IMR-90 (cell line): ENCODE results near the gene UBE2E2. TPM values are rescaled to one million over a fixed set of nuclear protein-coding genes. Genes with fewer than 3 reads are reported as not detected.
"Not testable (repeated sequence)": the region's sequence is repeated elsewhere in the genome, so short reads cannot be mapped to it uniquely, and the experiment has no call there.

ENCODE experiments used
- ATAC-seq: fragments of 200-7000 bp; cut with Tn5 transposase; 2 replicates; pipeline ENCODE4 v1.9.1; 2020; ENCODE audit warnings: low read depth, mild to moderate bottlenecking, moderate library complexity
- BruUV-seq: library from RNA; stranded (reverse); fragments of 400-500 nt; replicated peaks from 2 replicates; lab custom pipeline; 2021; lab: Mats Ljungman, UMichigan
- CTCF ChIA-PET: fragments of 300-600 bp; formaldehyde crosslinking; extraction: SDS; loops from one replicate; lab custom pipeline; 2021; ENCODE audit warnings: antibody characterized with exemption; lab: Yijun Ruan, JAX
- POLR2A ChIA-PET: fragments of 300-600 bp; sonication (Branson Sonifier 250); formaldehyde crosslinking; loops from one replicate; lab custom pipeline; 2022; ENCODE audit warnings: antibody characterized with exemption; ENCODE audit not compliant: unreplicated experiment; lab: Charles Lee
- DNase-seq: peaks from one replicate; pipeline ENCODE4 v3.0.0; 2013
- H2AFZ ChIP-seq: replicated peaks from 2 replicates; pipeline ENCODE3; 2013; ENCODE audit warnings: low read length, mild to moderate bottlenecking; ENCODE audit not compliant: poor library complexity
- H2AK5ac ChIP-seq: 2 replicates; pipeline ENCODE4 v1.6.1; 2013; ENCODE audit warnings: low read depth, low read length, inconsistent platforms
- H2AK9ac ChIP-seq: replicated peaks from 2 replicates; pipeline ENCODE3; 2013; ENCODE audit warnings: mild to moderate bottlenecking, low read depth, low read length, moderate library complexity; ENCODE audit not compliant: poor library complexity
- H2BK120ac ChIP-seq: 2 replicates; pipeline ENCODE4 v1.6.1; 2013; ENCODE audit warnings: low read depth, low read length, inconsistent platforms
- H2BK15ac ChIP-seq: 3 replicates; pipeline ENCODE4 v1.6.1; 2013; ENCODE audit warnings: low read depth, low read length, inconsistent platforms
- H2BK20ac ChIP-seq: 2 replicates; pipeline ENCODE4 v1.6.1; 2013; ENCODE audit warnings: low read depth, mild to moderate bottlenecking, inconsistent platforms, low read length, moderate library complexity
- H2BK5ac ChIP-seq: 2 replicates; pipeline ENCODE4 v1.6.1; 2013; ENCODE audit warnings: mild to moderate bottlenecking, low read depth, low read length, inconsistent platforms; ENCODE audit not compliant: poor library complexity, severe bottlenecking
- H3K14ac ChIP-seq: replicated peaks from 2 replicates; pipeline ENCODE4 v1.6.1; 2013; ENCODE audit warnings: low read depth, low read length, inconsistent platforms
- H3K18ac ChIP-seq: 2 replicates; pipeline ENCODE4 v1.6.1; 2013; ENCODE audit warnings: low read depth, low read length, control low read depth
- H3K23ac ChIP-seq: 2 replicates; pipeline ENCODE4 v1.6.1; 2013; ENCODE audit warnings: low read depth, low read length, inconsistent platforms
- H3K27ac ChIP-seq: 2 replicates; pipeline ENCODE4 v1.5.1; 2013; ENCODE audit warnings: mild to moderate bottlenecking, control low read depth, low read length; ENCODE audit not compliant: insufficient read depth
- H3K27me3 ChIP-seq: 2 replicates; pipeline ENCODE4 v1.6.1; 2013; ENCODE audit warnings: low read length; ENCODE audit not compliant: control insufficient read depth, insufficient read depth
- H3K36me3 ChIP-seq: 2 replicates; pipeline ENCODE4 v1.6.1; 2013; ENCODE audit warnings: low read length, mixed read lengths; ENCODE audit not compliant: control insufficient read depth, insufficient read depth
- H3K4ac ChIP-seq: 2 replicates; pipeline ENCODE4 v1.6.1; 2013; ENCODE audit warnings: low read depth, low read length, inconsistent platforms
- H3K4me1 ChIP-seq: 2 replicates; pipeline ENCODE4 v1.6.1; 2013; ENCODE audit warnings: low read length, mixed read lengths; ENCODE audit not compliant: control insufficient read depth, insufficient read depth
- H3K4me2 ChIP-seq: 2 replicates; pipeline ENCODE4 v1.6.1; 2013; ENCODE audit warnings: low read depth, mild to moderate bottlenecking, control low read depth, low read length, moderate library complexity
- H3K4me3 ChIP-seq: 2 replicates; pipeline ENCODE4 v1.5.1; 2013; ENCODE audit warnings: low read depth, mild to moderate bottlenecking, control low read depth, low read length, moderate library complexity; ENCODE audit not compliant: insufficient read depth
- H3K56ac ChIP-seq: 2 replicates; pipeline ENCODE4 v1.6.1; 2013; ENCODE audit warnings: low read length, inconsistent platforms; ENCODE audit not compliant: insufficient read depth; ENCODE audit errors: extremely low read depth
- H3K79me1 ChIP-seq, 2 experiments: 2 replicates each; pipeline ENCODE4 v1.6.1; 2013; ENCODE audit warnings: low read length in 2 of 2, inconsistent platforms in 1 of 2, low read depth in 1 of 2
- H3K9ac ChIP-seq: 2 replicates; pipeline ENCODE4 v1.6.1; 2013; ENCODE audit warnings: low read depth, low read length, control low read depth
- H3K9me1 ChIP-seq: 2 replicates; pipeline ENCODE4 v1.6.1; 2013; ENCODE audit warnings: low read length, inconsistent platforms; ENCODE audit not compliant: insufficient read depth
- H3K9me3 ChIP-seq: 2 replicates; pipeline ENCODE4 v1.6.1; 2013; ENCODE audit warnings: low read length; ENCODE audit not compliant: control insufficient read depth, insufficient read depth
- H4K20me1 ChIP-seq: 2 replicates; pipeline ENCODE4 v1.6.1; 2013; ENCODE audit warnings: low read length, inconsistent platforms; ENCODE audit not compliant: insufficient read depth
- H4K5ac ChIP-seq: 2 replicates; pipeline ENCODE4 v1.6.1; 2013; ENCODE audit warnings: mild to moderate bottlenecking, low read depth, low read length, control low read depth
- H4K8ac ChIP-seq, 2 experiments: 2 replicates each; pipeline ENCODE4 v1.6.1; 2013; ENCODE audit warnings: low read depth in 2 of 2, low read length in 2 of 2, control low read depth in 1 of 2, inconsistent platforms in 1 of 2
- H4K91ac ChIP-seq: 2 replicates; pipeline ENCODE4 v1.6.1; 2013; ENCODE audit warnings: low read depth, low read length, inconsistent platforms; ENCODE audit not compliant: insufficient read depth
- BHLHE40 ChIP-seq: fragments of 150-350 bp; IDR thresholded peaks from 2 replicates; pipeline ENCODE4 v1.6.1; 2016; ENCODE audit warnings: mild to moderate bottlenecking, low read depth, low read length
- CEBPB ChIP-seq: IDR thresholded peaks from 2 replicates; pipeline ENCODE4 v1.6.1; 2012; ENCODE audit warnings: low read depth, low read length, improper control_type of control experiment
- CHD1 ChIP-seq: IDR thresholded peaks from 2 replicates; pipeline ENCODE4 v1.6.1; 2012; ENCODE audit warnings: low read depth, low read length, improper control_type of control experiment
- ELK1 ChIP-seq: fragments of 150-350 bp; IDR thresholded peaks from 2 replicates; pipeline ENCODE4 v1.6.1; 2016; ENCODE audit warnings: low read depth, mild to moderate bottlenecking, low read length, moderate library complexity, borderline replicate concordance
- FOS ChIP-seq: fragments of 150-350 bp; IDR thresholded peaks from 2 replicates; pipeline ENCODE4 v1.6.1; 2016; ENCODE audit warnings: low read depth, low read length
- POLR2A ChIP-seq: IDR thresholded peaks from 2 replicates; pipeline ENCODE4 v1.6.1; 2012; ENCODE audit warnings: mild to moderate bottlenecking, low read depth, low read length
- RAD21 ChIP-seq: IDR thresholded peaks from 2 replicates; pipeline ENCODE4 v1.6.1; 2012; ENCODE audit warnings: low read length, improper control_type of control experiment
- RFX5 ChIP-seq: IDR thresholded peaks from 2 replicates; pipeline ENCODE4 v1.8.0; 2012; ENCODE audit warnings: low read depth, mild to moderate bottlenecking, low read length, moderate library complexity
- SMC3 ChIP-seq: fragments of 150-350 bp; IDR thresholded peaks from 2 replicates; pipeline ENCODE4 v1.6.1; 2016; ENCODE audit warnings: low read depth, mild to moderate bottlenecking, antibody characterized with exemption, low read length, moderate library complexity
- WGBS, 2 experiments: methylation state at CpG; one replicate each; pipeline versions ENCODE4 v1.1.5 to v1.1.7; 2013; ENCODE audit warnings: missing lambda C conversion rate in 2 of 2; ENCODE audit not compliant: insufficient read length in 1 of 2; ENCODE audit errors: extremely low coverage in 2 of 2; 5-methylcytosine and 5-hydroxymethylcytosine counted together
- dilution Hi-C: fragments of 300-500 bp; cut with HindIII; formaldehyde crosslinking; loops from one replicate; pipeline ENCODE4 v1.14.3; 2018; ENCODE audit warnings: low sequenced_read_pairs; ENCODE audit not compliant: unreplicated experiment
- in situ Hi-C: fragments of 300-500 bp; cut with MboI; formaldehyde crosslinking; loops from 3 replicates; pipeline ENCODE4 v1.14.3; 2019; ENCODE audit warnings: low sequenced_read_pairs, inconsistent platforms, mixed read lengths
- intact Hi-C: fragments of 100-400 bp; cut with micrococcal nuclease; formaldehyde crosslinking; loops from 2 replicates; pipeline ENCODE4 v1.10.0; 2022
- polyA plus RNA-seq, 3 experiments: library from polyadenylated mRNA; depleted of rRNA; stranded (reverse); fragments of >200 nt; gene quantifications; 2 replicates each; pipeline ENCODE4 v1.2.3, GENCODE V29; 2012; ENCODE audit warnings: low replicate concordance in 1 of 3
- total RNA-seq: library from RNA; depleted of rRNA; stranded (reverse); fragments of >200 nt; gene quantifications from 2 replicates; pipeline ENCODE4 v1.2.3, GENCODE V29; 2012

The UBE2E2 gene
- total and polyA plus RNA-seq, 2 of the 4 experiments (the other 2 are of a cell fraction) = 18.6 to 32.7 TPM

DNA sequence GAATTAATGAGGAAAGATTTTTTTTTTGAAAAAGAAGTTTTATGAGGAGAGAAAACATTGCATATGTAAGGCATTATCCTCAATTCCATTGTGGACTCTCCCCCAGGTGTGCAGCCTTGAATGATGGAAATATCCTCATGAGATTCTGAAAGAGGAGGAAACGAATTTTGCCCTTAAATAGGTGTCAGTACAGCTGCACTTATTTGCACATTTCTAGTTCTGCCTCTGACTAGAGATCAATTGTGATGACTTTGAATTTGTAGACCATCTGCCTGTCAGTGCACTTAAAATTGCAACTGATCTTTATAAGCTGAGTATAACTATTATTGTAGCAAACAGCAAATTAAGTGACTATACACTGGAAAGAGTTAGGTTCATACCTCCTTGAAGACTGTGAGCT, 141.8 kb downstream of the UBE2E2 start:
- Histone ChIP-seq H3K4me3 (no peak overlapping the region), H3K9me1 (no peaks in the 10 kb centered on the region; the same call in 1 of the 2 replicates), H2AK5ac (no peak overlapping the region), H4K8ac (no peak overlapping the region), H3K18ac (no peak overlapping the region), H2AK9ac (no peak overlapping the region), H3K9me3 (no peaks in the 10 kb centered on the region; the same call in 1 of the 2 replicates), H2BK20ac (no peak overlapping the region), H2BK5ac (no peak overlapping the region), H3K4me2 (no peak overlapping the region), H4K20me1 (no peaks in the 10 kb centered on the region), H4K5ac (no peak overlapping the region), H3K23ac (no peak overlapping the region), H3K56ac (no peak overlapping the region), H4K91ac (no peak overlapping the region), H3K27ac (no peak overlapping the region), H2AFZ (no peak overlapping the region), H2BK120ac (no peak overlapping the region), H3K14ac (no peak overlapping the region), H3K79me1 (peaks cover 0 to 3% of the 10 kb centered on the region in 2 experiments; a peak in 1 of 4 replicates), H3K4ac (no peak overlapping the region), H3K36me3 (no peaks in the 10 kb centered on the region), H3K4me1 (no peaks in the 10 kb centered on the region), H3K9ac (no peak overlapping the region), H2BK15ac (no peak overlapping the region), H3K27me3 (no peaks in the 10 kb centered on the region)
- ATAC-seq (no peak), DNase-seq (no peak)
- WGBS, 2 experiments = no CpG with 5 or more reads among the region's 1 CpG
- dilution Hi-C loops (no loop called here), intact Hi-C loops (no loop called here), in situ Hi-C loops (no loop called here)
- TF ChIP-seq ELK1 (no peak), RFX5 (no peak), BHLHE40 (no peak), CEBPB (no peak), CHD1 (no peak), SMC3 (no peak), FOS (no peak), POLR2A (no peak), RAD21 (no peak)
- ChIA-PET CTCF (no interaction called here), POLR2A (no interaction called here)
- no TSS peak for BruUV-seq

DNA sequence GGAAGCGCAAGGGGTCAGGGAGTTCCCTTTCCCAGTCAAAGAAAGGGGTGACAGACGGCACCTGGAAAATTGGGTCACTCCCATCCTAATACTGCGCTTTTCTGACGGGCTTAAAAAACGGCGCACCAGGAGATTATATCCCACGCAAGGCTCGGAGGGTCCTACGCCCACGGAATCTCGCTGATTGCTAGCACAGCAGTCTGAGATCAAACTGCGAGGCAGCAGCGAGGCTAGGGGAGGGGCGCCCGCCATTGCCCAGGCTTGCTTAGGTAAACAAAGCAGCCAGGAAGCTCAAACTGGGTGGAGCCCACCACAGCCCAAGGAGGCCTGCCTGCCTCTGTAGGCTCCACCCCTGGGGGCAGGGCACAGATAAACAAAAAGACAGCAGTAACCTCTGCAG, 146.3 kb downstream of the UBE2E2 start:
- H3K27ac ChIP-seq, H2AFZ ChIP-seq, H3K4me2 ChIP-seq, H2BK20ac ChIP-seq, POLR2A ChIA-PET, H2BK5ac ChIP-seq, CTCF ChIA-PET, H3K79me1 ChIP-seq, H4K91ac ChIP-seq, in situ Hi-C loops, H3K36me3 ChIP-seq, H2AK9ac ChIP-seq, DNase-seq, H3K27me3 ChIP-seq, H3K14ac ChIP-seq, H3K4me1 ChIP-seq, H4K8ac ChIP-seq, H3K56ac ChIP-seq, H4K20me1 ChIP-seq, ATAC-seq, H3K9ac ChIP-seq, BruUV-seq, H4K5ac ChIP-seq, H3K23ac ChIP-seq, H3K4ac ChIP-seq, H3K18ac ChIP-seq, H2BK120ac ChIP-seq, dilution Hi-C loops, H3K9me3 ChIP-seq, H2BK15ac ChIP-seq, H3K4me3 ChIP-seq, H3K9me1 ChIP-seq, intact Hi-C loops, H2AK5ac ChIP-seq: not testable (repeated sequence)
- no CpG with 5 or more reads among the region's 15 CpGs for WGBS, 2 experiments
